Measurements from ENCODE around the gene PAXX. TPM values are rescaled to one million over a fixed set of nuclear protein-coding genes. Genes with fewer than 3 reads are reported as not detected.

Gene PAXX
- total RNA-seq, 2 donors from 2014 or later: 34.0 to 97.2 TPM

DNA sequence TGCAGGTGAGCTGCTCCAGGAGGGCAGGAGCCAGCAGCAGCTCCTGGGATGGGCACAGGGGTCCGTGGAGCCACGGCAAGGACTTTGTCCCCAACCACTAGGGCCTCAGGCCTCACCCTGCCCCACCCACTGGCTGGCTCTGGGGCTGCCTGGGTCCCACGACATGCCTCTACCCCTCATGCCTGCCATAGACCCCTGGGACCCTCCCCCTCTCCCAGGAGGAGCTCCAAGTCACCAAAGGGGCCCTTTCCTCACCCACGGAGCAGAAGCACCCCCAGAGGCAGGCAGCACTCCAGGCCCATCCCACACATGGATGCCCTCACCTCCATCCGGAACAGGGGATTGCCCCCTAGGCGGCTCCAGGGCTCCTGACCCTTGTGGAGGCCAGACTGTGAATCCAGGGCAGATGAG is 29.4 kb downstream of the PAXX start:
- Histone ChIP-seq H3K36me3 (replicated peaks in 1 of 2; ENCODE audit: insufficient read depth in 1 of 2, low read depth in 2 of 2) (peaks cover 0 to 2% of the 10 kb centered on the region in 2 donors), H3K4me1 (peaks cover 16% of the 10 kb centered on the region), H3K4me3 (no peak overlapping the region), H3K27me3 (no peaks in the 10 kb centered on the region), H3K27ac (no peak overlapping the region), H3K9me3 (no peaks in the 10 kb centered on the region)
- no peak for TF ChIP-seq CTCF (IDR thresholded peaks at IDR 0.05)
- no peak for TF ChIP-seq POLR2A (IDR thresholded peaks at IDR 0.05)
- DNase-seq (no peak), ATAC-seq (no peak)
- WGBS, 2 donors: 89 to 90% methylated on average over 2 to 5 of the region's 6 CpGs
- intact Hi-C loops (cut with DNase I): loop anchor here (5.0 kb wide), 1 partner anchor 69 kb away; the partner anchor contains the start of gene LCN12

DNA sequence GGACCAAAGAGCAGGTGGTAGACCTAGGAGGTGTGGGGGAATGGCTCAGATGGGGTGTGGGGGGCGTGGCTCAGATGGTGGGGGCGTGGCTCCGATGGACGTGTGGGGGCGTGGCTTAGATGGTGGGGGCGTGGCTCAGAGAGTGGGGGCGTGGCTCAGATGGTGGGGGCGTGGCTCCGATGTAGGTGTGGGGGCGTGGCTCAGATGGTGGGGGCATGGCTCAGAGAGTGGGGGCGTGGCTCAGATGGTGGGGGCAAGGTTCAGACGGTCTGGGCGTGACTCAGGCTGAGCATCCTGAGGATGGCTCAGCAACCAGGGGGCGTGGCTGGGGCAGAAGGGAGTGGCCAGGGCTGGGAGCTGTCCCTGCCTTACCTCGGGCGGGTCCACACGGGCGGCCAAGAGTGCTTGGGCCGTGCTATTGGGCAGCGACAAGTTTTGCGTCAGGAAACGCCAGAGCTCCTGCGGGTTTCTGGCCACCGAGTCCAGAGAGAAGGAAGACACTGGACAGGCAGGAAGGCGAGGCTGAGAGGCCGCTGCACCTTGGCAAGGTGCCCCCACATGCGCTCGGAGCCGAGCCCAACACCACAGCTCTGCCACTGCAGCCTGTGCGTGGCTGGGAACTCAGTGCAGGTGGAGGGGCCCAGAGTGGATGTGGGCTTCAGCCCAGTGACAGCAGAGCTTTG is 29.9 kb downstream of the PAXX start:
- WGBS, 2 donors: 70 to 78% methylated on average over 9 to 22 of the region's 30 CpGs
- H3K36me3 ChIP-seq (replicated peaks in 1 of 2; ENCODE audit: insufficient read depth in 1 of 2, low read depth in 2 of 2): peaks cover 0 to 2% of the 10 kb centered on the region in 2 donors
- peaks cover 21% of the 10 kb centered on the region for H3K4me1 ChIP-seq
- H3K4me3 ChIP-seq: no peak overlapping the region
- H3K27ac ChIP-seq: no peak overlapping the region
- TF ChIP-seq POLR2A (IDR thresholded peaks at IDR 0.05) (no peak), CTCF (IDR thresholded peaks at IDR 0.05) (no peak)
- intact Hi-C loops (cut with DNase I): loop anchor here (5.0 kb wide), 1 partner anchor 70 kb away; the partner anchor contains the start of gene LCN12
- no peaks in the 10 kb centered on the region for H3K27me3 ChIP-seq
- ATAC-seq: no peak
- peak; percentile 35 to 50 (median 43) for DNase-seq
- no peaks in the 10 kb centered on the region for H3K9me3 ChIP-seq

GRCh38 chr9:137022662-137023008 is 30.4 kb downstream of the PAXX start:
- Histone ChIP-seq H3K27me3 (no peaks in the 10 kb centered on the region), H3K4me1 (peaks cover 26% of the 10 kb centered on the region), H3K36me3 (replicated peaks in 1 of 2; ENCODE audit: insufficient read depth in 1 of 2, low read depth in 2 of 2) (no peaks in the 10 kb centered on the region), H3K4me3 (no peak overlapping the region), H3K9me3 (no peaks in the 10 kb centered on the region), H3K27ac (no peak overlapping the region)
- no peak for DNase-seq
- TF ChIP-seq POLR2A (IDR thresholded peaks at IDR 0.05) (no peak), CTCF (IDR thresholded peaks at IDR 0.05) (no peak)
- ATAC-seq: no peak
- WGBS, 2 donors: 93 to 97% methylated on average over 16 to 22 of the region's 23 CpGs
- intact Hi-C loops (cut with DNase I): loop anchor here (5.0 kb wide), 1 partner anchor 70 kb away; the partner anchor contains the start of gene LCN12

- H3K36me3 ChIP-seq (replicated peaks in 1 of 2; ENCODE audit: insufficient read depth in 1 of 2, low read depth in 2 of 2): no peaks in the 10 kb centered on the region
- intact Hi-C loops (cut with DNase I): loop anchor here (5.0 kb wide), 1 partner anchor 71 kb away; the partner anchor contains the start of gene LCN12
- ATAC-seq (no peak), DNase-seq (no peak)
- no peak for TF ChIP-seq CTCF (IDR thresholded peaks at IDR 0.05)
- WGBS, 2 donors: 84 to 87% methylated on average over 6 to 7 of the region's 7 CpGs
- no peaks in the 10 kb centered on the region for H3K27me3 ChIP-seq
- H3K9me3 ChIP-seq: no peaks in the 10 kb centered on the region
- no peak overlapping the region for H3K4me3 ChIP-seq
- H3K27ac ChIP-seq: no peak overlapping the region
- peaks cover 27% of the 10 kb centered on the region for H3K4me1 ChIP-seq
Measured at GRCh38 chr9:137023157-137023556, 30.9 kb downstream of the PAXX start.

GRCh38 chr9:137023583-137023991 is 31.4 kb downstream of the PAXX start:
- H3K4me1 ChIP-seq: peaks cover 30% of the 10 kb centered on the region
- no peaks in the 10 kb centered on the region for H3K9me3 ChIP-seq
- H3K27ac ChIP-seq: no peak overlapping the region
- DNase-seq (no peak), ATAC-seq (no peak)
- TF ChIP-seq CTCF (IDR thresholded peaks at IDR 0.05) (no peak), POLR2A (IDR thresholded peaks at IDR 0.05) (no peak)
- 83 to 93% methylated on average over 8 to 12 of the region's 15 CpGs for WGBS, 2 donors
- no peaks in the 10 kb centered on the region for H3K27me3 ChIP-seq
- H3K36me3 ChIP-seq (replicated peaks in 1 of 2; ENCODE audit: insufficient read depth in 1 of 2, low read depth in 2 of 2): no peaks in the 10 kb centered on the region
- intact Hi-C loops (cut with DNase I): loop anchor here (5.0 kb wide), 1 partner anchor 71 kb away; the partner anchor contains the start of gene LCN12
- no peak overlapping the region for H3K4me3 ChIP-seq

Measured in body of pancreas (tissue), 4 donors.